Measurements from ENCODE around the gene SECTM1. TPM values are rescaled to one million over a fixed set of nuclear protein-coding genes. Genes with fewer than 3 reads are reported as not detected.

SECTM1 gene
- 0.21 TPM for polyA plus RNA-seq (2012; ENCODE audit: insufficient read length, low read depth)

DNA sequence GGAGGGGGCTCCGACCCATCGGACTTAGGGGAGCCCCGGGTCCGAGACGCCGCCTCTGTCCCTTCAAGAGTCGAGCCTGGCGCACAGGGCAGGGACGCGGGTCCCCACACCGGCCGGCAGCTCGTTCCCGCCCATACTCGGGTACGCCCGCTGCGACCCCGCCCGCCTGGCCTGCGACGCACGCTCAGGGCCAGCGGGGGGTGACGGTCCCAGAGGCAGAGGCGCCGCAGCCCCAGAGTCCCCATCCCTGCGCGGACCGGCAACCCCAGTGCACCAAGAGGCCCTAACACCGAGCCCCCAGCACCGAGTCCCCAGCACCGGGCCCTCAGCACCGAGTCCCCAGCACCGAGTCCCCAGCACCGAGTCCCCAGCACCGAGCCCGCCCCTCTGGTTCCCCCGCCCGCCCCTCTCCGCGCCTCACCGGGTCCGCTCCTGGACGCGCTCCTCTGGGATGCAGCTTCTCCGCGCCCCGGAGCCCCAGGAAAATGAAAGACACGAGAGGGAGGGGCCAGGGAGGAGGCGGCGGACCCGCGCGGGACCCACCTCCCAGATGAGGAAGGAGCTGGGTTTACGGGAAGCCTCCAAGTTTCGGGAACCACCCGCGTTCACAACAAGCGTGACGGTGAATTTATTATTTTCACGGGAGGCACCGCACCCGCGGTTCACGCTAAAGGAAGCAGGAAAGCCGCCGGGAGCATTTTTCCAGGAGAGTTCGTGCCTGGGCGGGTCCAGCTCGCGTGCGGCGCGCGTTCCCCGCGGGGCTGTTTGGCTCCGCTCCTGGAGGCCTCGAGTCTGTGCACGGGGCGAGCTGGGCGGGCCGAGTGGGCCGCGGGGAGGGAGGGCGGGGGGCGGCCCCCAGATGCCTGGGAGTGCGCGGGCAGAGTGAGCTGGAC, at the start of gene SECTM1:
SECTM1 (minus strand) TSS at position 488 of the 893 bp plus-strand sequence. CDS start 6,526 bp downstream, outside the sequence.
- TF ChIP-seq SIN3A (IDR thresholded peaks at IDR 0.05; ENCODE audit: borderline replicate concordance, insufficient read depth, low read length) (no peak), TAF1 (IDR thresholded peaks at IDR 0.05; ENCODE audit: borderline replicate concordance, insufficient read depth, low read length) (no peak), FOXP2 (optimal IDR thresholded peaks at IDR 0.05; ENCODE audit: borderline replicate concordance, extremely low read depth, extremely low read length, insufficient read depth) (no peak), POLR2AphosphoS5 (IDR thresholded peaks at IDR 0.05; ENCODE audit: low read depth, low read length) (no peak)
- TF ChIP-seq, protein P1, sequence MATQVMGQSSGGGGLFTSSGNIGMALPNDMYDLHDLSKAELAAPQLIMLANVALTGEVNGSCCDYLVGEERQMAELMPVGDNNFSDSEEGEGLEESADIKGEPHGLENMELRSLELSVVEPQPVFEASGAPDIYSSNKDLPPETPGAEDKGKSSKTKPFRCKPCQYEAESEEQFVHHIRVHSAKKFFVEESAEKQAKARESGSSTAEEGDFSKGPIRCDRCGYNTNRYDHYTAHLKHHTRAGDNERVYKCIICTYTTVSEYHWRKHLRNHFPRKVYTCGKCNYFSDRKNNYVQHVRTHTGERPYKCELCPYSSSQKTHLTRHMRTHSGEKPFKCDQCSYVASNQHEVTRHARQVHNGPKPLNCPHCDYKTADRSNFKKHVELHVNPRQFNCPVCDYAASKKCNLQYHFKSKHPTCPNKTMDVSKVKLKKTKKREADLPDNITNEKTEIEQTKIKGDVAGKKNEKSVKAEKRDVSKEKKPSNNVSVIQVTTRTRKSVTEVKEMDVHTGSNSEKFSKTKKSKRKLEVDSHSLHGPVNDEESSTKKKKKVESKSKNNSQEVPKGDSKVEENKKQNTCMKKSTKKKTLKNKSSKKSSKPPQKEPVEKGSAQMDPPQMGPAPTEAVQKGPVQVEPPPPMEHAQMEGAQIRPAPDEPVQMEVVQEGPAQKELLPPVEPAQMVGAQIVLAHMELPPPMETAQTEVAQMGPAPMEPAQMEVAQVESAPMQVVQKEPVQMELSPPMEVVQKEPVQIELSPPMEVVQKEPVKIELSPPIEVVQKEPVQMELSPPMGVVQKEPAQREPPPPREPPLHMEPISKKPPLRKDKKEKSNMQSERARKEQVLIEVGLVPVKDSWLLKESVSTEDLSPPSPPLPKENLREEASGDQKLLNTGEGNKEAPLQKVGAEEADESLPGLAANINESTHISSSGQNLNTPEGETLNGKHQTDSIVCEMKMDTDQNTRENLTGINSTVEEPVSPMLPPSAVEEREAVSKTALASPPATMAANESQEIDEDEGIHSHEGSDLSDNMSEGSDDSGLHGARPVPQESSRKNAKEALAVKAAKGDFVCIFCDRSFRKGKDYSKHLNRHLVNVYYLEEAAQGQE (IDR thresholded peaks at IDR 0.05; ENCODE audit: insufficient read depth in 1 of 2, low read depth in 2 of 2, low read length in 2 of 2), result no peak

DNA sequence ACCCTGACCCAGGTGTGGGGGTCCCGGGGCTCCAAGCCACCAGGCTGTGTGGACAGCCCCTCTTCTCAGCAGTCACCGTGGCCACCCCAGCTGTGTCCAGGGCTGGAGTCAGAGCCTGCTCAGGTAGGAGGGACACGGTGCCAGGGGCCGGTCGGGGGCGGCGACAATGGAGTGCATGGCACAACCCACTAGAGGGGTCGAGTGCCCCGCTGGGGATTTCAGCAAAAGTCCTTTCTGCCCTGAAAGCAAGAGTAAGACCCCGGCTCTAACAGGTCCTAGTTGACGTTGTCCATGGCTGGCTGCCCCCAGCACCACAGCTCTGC, 49.3 kb upstream of the SECTM1 start:
- TF ChIP-seq SIN3A (IDR thresholded peaks at IDR 0.05; ENCODE audit: borderline replicate concordance, insufficient read depth, low read length) (no peak), FOXP2 (optimal IDR thresholded peaks at IDR 0.05; ENCODE audit: borderline replicate concordance, extremely low read depth, extremely low read length, insufficient read depth) (no peak), TAF1 (IDR thresholded peaks at IDR 0.05; ENCODE audit: borderline replicate concordance, insufficient read depth, low read length) (no peak), POLR2AphosphoS5 (IDR thresholded peaks at IDR 0.05; ENCODE audit: low read depth, low read length) (no peak)
- TF ChIP-seq, protein P1 (IDR thresholded peaks at IDR 0.05; ENCODE audit: insufficient read depth in 1 of 2, low read depth in 2 of 2, low read length in 2 of 2), result no peak

DNA sequence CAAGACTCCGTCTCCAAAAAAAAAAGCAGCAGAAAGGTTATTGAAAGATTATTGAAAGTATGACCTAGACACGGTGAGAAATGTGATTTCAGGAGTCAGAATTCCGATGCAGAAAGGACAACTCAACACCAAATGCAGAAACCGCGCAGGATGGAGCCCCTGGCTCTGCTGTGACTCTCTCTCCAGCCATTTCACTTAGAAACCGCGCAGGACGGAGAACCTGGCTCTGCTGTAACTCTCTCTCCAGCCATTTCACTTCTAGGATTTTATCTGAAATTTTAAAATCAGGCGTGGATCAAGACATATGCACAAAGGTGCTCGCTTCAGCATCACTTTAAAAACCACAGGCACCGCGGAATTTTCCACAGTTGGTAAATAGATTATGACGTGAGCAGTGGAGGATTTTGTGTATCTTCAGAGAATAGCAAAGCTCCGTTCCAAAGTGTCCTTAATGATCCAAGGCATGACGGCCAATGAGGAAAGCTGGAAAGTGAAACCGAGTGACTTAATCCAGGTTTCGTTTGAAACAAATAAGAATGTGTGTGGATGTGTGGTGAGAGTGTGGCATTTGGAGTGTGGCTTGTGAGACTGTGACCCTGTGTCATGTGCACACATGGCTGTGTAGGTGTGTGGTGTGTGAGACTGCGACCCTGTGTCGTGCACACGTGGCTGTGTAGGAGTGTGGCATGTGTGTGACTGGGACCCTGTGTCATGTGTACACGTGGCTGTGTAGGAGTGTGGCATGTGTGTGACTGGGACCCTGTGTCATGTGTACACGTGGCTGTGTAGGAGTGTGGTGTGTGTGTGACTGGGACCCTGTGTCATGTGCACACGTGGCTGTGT, 47.5 kb upstream of the SECTM1 start:
- no peak for TF ChIP-seq POLR2AphosphoS5 (IDR thresholded peaks at IDR 0.05; ENCODE audit: low read depth, low read length)
- TF ChIP-seq, protein P1 (IDR thresholded peaks at IDR 0.05; ENCODE audit: insufficient read depth in 1 of 2, low read depth in 2 of 2, low read length in 2 of 2), result no peak
- TF ChIP-seq FOXP2 (optimal IDR thresholded peaks at IDR 0.05; ENCODE audit: borderline replicate concordance, extremely low read depth, extremely low read length, insufficient read depth), result no peak
- no peak for TF ChIP-seq SIN3A (IDR thresholded peaks at IDR 0.05; ENCODE audit: borderline replicate concordance, insufficient read depth, low read length)
- TF ChIP-seq TAF1 (IDR thresholded peaks at IDR 0.05; ENCODE audit: borderline replicate concordance, insufficient read depth, low read length), result no peak

DNA sequence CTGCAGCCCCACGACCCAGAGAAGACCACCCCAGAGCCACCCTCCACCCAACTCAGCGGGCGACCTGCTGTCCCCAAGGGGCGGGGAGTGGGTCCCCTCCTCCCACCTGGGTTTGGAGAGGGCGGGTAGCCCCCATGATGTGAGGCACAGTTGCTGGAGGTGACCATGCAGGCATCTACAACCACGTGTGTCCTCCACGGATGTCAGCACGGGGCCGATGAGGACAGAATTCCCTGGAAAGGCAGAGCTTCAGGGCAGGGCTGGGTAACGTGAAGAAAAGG, 45.1 kb upstream of the SECTM1 start:
- TF ChIP-seq TAF1 (IDR thresholded peaks at IDR 0.05; ENCODE audit: borderline replicate concordance, insufficient read depth, low read length), result no peak
- TF ChIP-seq, protein P1 (IDR thresholded peaks at IDR 0.05; ENCODE audit: insufficient read depth in 1 of 2, low read depth in 2 of 2, low read length in 2 of 2), result no peak
- TF ChIP-seq FOXP2 (optimal IDR thresholded peaks at IDR 0.05; ENCODE audit: borderline replicate concordance, extremely low read depth, extremely low read length, insufficient read depth), result no peak
- no peak for TF ChIP-seq SIN3A (IDR thresholded peaks at IDR 0.05; ENCODE audit: borderline replicate concordance, insufficient read depth, low read length)
- TF ChIP-seq POLR2AphosphoS5 (IDR thresholded peaks at IDR 0.05; ENCODE audit: low read depth, low read length), result no peak

All from PFSK-1 (cell line).